ENCODE measurements around the gene MLX. TPM values are rescaled to one million over a fixed set of nuclear protein-coding genes. Genes with fewer than 3 reads are reported as not detected.
A peak's percentile ranks its signal among the peaks of the same experiment; 100 is the strongest.
"Not testable (repeated sequence)": the region's sequence is repeated elsewhere in the genome, so short reads cannot be mapped to it uniquely, and the experiment has no call there.

The MLX gene
- total and polyA plus RNA-seq, 10 donors = 33.0 to 64.4 (median 48.4) TPM

GRCh38 chr17:42612013-42612412, 45.1 kb downstream of the MLX start:
- 94 to 100% (median 98%) methylated on average over 4 of the region's 4 CpGs for WGBS, 5 donors
- intact Hi-C loops (cut with DNase I; ENCODE audit: low total_unique reads) = no loop called here

GRCh38 chr17:42613699-42614295, 46.9 kb downstream of the MLX start:
- no peak for DNase-seq
- no peak for TF ChIP-seq CTCF (IDR thresholded peaks at IDR 0.05 in 8 of 11, conservative IDR thresholded peaks at IDR 0.05 in 3 of 11)
- Histone ChIP-seq H3K27ac (no peak overlapping the region), H3K36me3 (peaks cover 0 to 49% (median 44%) of the 10 kb centered on the region in 6 donors), H3K27me3 (replicated peaks in 1 of 7) (no peaks in the 10 kb centered on the region), H3K9me3 (no peaks in the 10 kb centered on the region), H3K4me1 (peaks cover 4 to 27% (median 14%) of the 10 kb centered on the region in 6 donors), H3K4me3 (no peak overlapping the region)
- 94 to 99% (median 96%) methylated on average over 13 to 17 of the region's 17 CpGs for WGBS, 5 donors
- intact Hi-C loops (cut with DNase I; ENCODE audit: low total_unique reads) = no loop called here

More at GRCh38 chr17:42612013-42612412, 45.1 kb downstream of the MLX start:
- Histone ChIP-seq H3K27me3 (replicated peaks in 1 of 7) (no peaks in the 10 kb centered on the region), H3K27ac (no peak overlapping the region), H3K4me1 (peaks cover 11 to 34% (median 22%) of the 10 kb centered on the region in 6 donors), H3K4me3 (no peak overlapping the region), H3K36me3 (peaks cover 0 to 49% (median 44%) of the 10 kb centered on the region in 6 donors), H3K9me3 (no peaks in the 10 kb centered on the region)
- TF ChIP-seq POLR2AphosphoS5 (IDR thresholded peaks at IDR 0.05) (no peak), POLR2A (IDR thresholded peaks at IDR 0.05) (no peak), CTCF (IDR thresholded peaks at IDR 0.05 in 8 of 11, conservative IDR thresholded peaks at IDR 0.05 in 3 of 11) (no peak)
- DNase-seq = no peak

GRCh38 chr17:42617956-42618431, 51.1 kb downstream of the MLX start:
- Histone ChIP-seq H3K27ac (peak overlapping the region in 3 of 8 donors; percentile 17 to 39 (median 35)), H3K36me3 (peaks cover 0 to 33% (median 31%) of the 10 kb centered on the region in 6 donors), H3K9me3 (no peaks in the 10 kb centered on the region), H3K27me3 (replicated peaks in 1 of 7) (no peaks in the 10 kb centered on the region), H3K4me1 (peaks cover 0 to 18% (median 10%) of the 10 kb centered on the region in 6 donors), H3K4me3 (no peak overlapping the region)
- intact Hi-C loops (cut with DNase I; ENCODE audit: low total_unique reads) = no loop called here
- TF ChIP-seq POLR2A (IDR thresholded peaks at IDR 0.05) = no peak
- no peak for TF ChIP-seq CTCF (IDR thresholded peaks at IDR 0.05 in 8 of 11, conservative IDR thresholded peaks at IDR 0.05 in 3 of 11)
- TF ChIP-seq POLR2AphosphoS5 (IDR thresholded peaks at IDR 0.05) = no peak
- DNase-seq = no peak
- WGBS, 5 donors = 47 to 78% (median 68%) methylated on average over 4 of the region's 4 CpGs

GRCh38 chr17:42618442-42619150, 51.7 kb downstream of the MLX start:
- Histone ChIP-seq H3K4me1 (peaks cover 0 to 18% (median 10%) of the 10 kb centered on the region in 6 donors), H3K36me3 (peaks cover 0 to 27% (median 26%) of the 10 kb centered on the region in 6 donors), H3K27me3 (replicated peaks in 1 of 7) (no peaks in the 10 kb centered on the region), H3K27ac (peak overlapping the region in 3 of 8 donors; percentile 17 to 39 (median 35)), H3K9me3 (no peaks in the 10 kb centered on the region), H3K4me3 (no peak overlapping the region)
- intact Hi-C loops (cut with DNase I; ENCODE audit: low total_unique reads) = no loop called here
- 37 to 51% (median 44%) methylated on average over 9 of the region's 9 CpGs for WGBS, 5 donors
- TF ChIP-seq POLR2AphosphoS5 (IDR thresholded peaks at IDR 0.05) (peak in 1 of 3 donors; percentile 35), CTCF (IDR thresholded peaks at IDR 0.05 in 8 of 11, conservative IDR thresholded peaks at IDR 0.05 in 3 of 11) (no peak)
- no peak for DNase-seq

GRCh38 chr17:42621987-42622386, 55.1 kb downstream of the MLX start:
- H3K36me3 ChIP-seq; H3K27ac ChIP-seq; H3K27me3 ChIP-seq (replicated peaks in 1 of 7); H3K9me3 ChIP-seq; intact Hi-C loops (cut with DNase I; ENCODE audit: low total_unique reads); DNase-seq; H3K4me3 ChIP-seq: not testable (repeated sequence)
- peaks cover 0 to 22% (median 10%) of the 10 kb centered on the region in 6 donors for H3K4me1 ChIP-seq
- 85 to 98% (median 93%) methylated on average over 3 of the region's 3 CpGs for WGBS, 5 donors
